Smooth muscle cell (in vitro differentiated cells): ENCODE measurements around the gene VTI1A. TPM values are rescaled to one million over a fixed set of nuclear protein-coding genes. Genes with fewer than 3 reads are reported as not detected.

Experiments
- DNase-seq: peaks from one replicate; lab custom pipeline; 2025; ENCODE audit not compliant: unreplicated experiment; lab: John Stamatoyannopoulos, UW
- H2AFZ ChIP-seq: fragments of 200-600 bp; sonication (generic); 2 replicates; pipeline ENCODE4 v1.6.0; 2016; ENCODE audit warnings: antibody characterized with exemption, low read depth, mild to moderate bottlenecking
- H3F3A ChIP-seq: fragments of 200-600 bp; sonication (generic); 2 replicates; pipeline ENCODE4 v1.6.0; 2017; ENCODE audit warnings: antibody characterized with exemption, low read depth
- H3K27ac ChIP-seq: fragments of 200-600 bp; sonication (generic); 2 replicates; pipeline ENCODE4 v1.5.1; 2016; ENCODE audit warnings: low read depth, mild to moderate bottlenecking
- H3K27me3 ChIP-seq: fragments of 200-600 bp; sonication (generic); 2 replicates; pipeline ENCODE4 v1.6.1; 2016; ENCODE audit warnings: low read depth, mild to moderate bottlenecking
- H3K36me3 ChIP-seq: fragments of 200-600 bp; sonication (generic); 2 replicates; pipeline ENCODE4 v1.5.1; 2016; ENCODE audit warnings: low read depth
- H3K4me1 ChIP-seq: fragments of 200-600 bp; sonication (generic); 2 replicates; pipeline ENCODE4 v1.5.1; 2016; ENCODE audit warnings: low read depth
- H3K4me2 ChIP-seq: fragments of 200-600 bp; sonication (generic); 2 replicates; pipeline ENCODE4 v1.6.0; 2016; ENCODE audit warnings: mild to moderate bottlenecking
- H3K4me3 ChIP-seq: fragments of 200-600 bp; sonication (generic); 2 replicates; pipeline ENCODE4 v1.5.1; 2016; ENCODE audit warnings: mild to moderate bottlenecking
- H3K79me2 ChIP-seq: fragments of 200-600 bp; sonication (generic); 2 replicates; pipeline ENCODE4 v1.6.0; 2016; ENCODE audit warnings: low read depth, mild to moderate bottlenecking
- H3K9ac ChIP-seq: fragments of 200-600 bp; sonication (generic); 2 replicates; pipeline ENCODE4 v1.6.0; 2016; ENCODE audit warnings: low read depth
- H3K9me3 ChIP-seq: fragments of 200-600 bp; sonication (generic); replicated peaks from 2 replicates; pipeline ENCODE4 v1.5.1; 2016; ENCODE audit warnings: low read depth
- H4K20me1 ChIP-seq: fragments of 200-600 bp; sonication (generic); 2 replicates; pipeline ENCODE4 v1.6.0; 2016; ENCODE audit warnings: low read depth
- WGBS: methylation state at CpG from one replicate; pipeline ENCODE4 v1.1.7; 2016; ENCODE audit warnings: low lambda C conversion rate; 5-methylcytosine and 5-hydroxymethylcytosine counted together
- polyA plus RNA-seq: library from polyadenylated mRNA; unstranded; fragments of >200 nt; fragmentation: Nextera tagmentation; extraction: Ambion mirVana; gene quantifications from 2 replicates; pipeline ENCODE4 v1.2.1, GENCODE V29; 2016
- total RNA-seq: library from RNA; depleted of rRNA; stranded (reverse); fragments of >200 nt; gene quantifications from 2 replicates; pipeline ENCODE4 v1.2.3, GENCODE V29; 2014
- TF ChIP-seq, protein P1 (sequence below): fragments of 200-600 bp; sonication (generic); IDR thresholded peaks from 2 replicates; pipeline ENCODE4 v1.5.1; 2017; ENCODE audit warnings: borderline replicate concordance, mild to moderate bottlenecking, antibody characterized with exemption; ENCODE audit not compliant: insufficient read depth, poor library complexity, severe bottlenecking

VTI1A gene
- total and polyA plus RNA-seq, 2 experiments from 2014 or later = 14.0 to 21.8 TPM

DNA sequence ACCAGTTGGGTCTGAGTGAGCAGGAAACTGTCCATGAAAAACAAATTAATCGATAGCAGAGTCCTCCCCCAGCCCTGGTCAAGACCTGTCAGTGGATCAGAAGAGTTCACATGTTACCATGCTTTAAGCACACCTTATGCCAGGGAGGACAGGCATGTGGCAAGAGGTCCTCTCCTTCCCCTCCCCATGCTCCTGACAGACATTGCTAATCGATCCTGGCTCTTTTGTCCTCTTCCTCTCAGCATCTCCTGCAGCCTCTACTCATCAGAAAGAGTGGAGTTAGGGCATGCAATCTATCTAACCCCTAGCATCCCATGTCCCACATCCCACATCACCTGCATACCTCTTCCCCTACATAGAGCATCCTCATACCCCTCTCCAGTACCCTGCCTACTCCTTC lies 385.9 kb downstream of the VTI1A start:
- no peaks in the 10 kb centered on the region for H4K20me1 ChIP-seq
- 91% methylated on average over 2 of the region's 2 CpGs for WGBS

DNA sequence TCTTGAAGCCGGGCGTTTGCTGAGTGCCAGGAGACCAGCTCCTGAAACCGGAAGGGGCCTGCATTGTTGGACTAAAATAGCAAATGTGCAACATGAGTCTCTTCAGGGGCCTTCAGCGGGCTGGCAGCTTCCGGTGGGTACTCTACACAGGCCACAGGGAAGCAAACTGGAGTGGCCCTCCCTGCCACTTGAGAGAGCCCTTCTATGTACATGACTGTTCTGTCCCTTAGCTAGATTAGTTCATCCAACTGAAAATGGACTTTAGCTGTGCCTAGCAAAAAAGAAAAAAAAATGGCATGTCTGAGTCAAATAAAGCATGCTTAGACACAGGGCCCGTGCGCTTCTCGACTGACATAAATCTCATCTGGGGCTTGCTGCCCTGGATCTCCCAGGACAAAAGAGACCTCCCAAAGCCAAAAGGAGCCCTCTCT lies 387.8 kb downstream of the VTI1A start:
- H3K27ac ChIP-seq = no peak overlapping the region
- no peak for DNase-seq
- H3K4me1 ChIP-seq = peaks cover 26% of the 10 kb centered on the region

More for the DNA sequence above, 385.9 kb downstream of the VTI1A start:
- no peak overlapping the region for H2AFZ ChIP-seq
- no peak overlapping the region for H3K9ac ChIP-seq
- H3K4me1 ChIP-seq = peaks cover 20% of the 10 kb centered on the region
- TF ChIP-seq, protein P1, sequence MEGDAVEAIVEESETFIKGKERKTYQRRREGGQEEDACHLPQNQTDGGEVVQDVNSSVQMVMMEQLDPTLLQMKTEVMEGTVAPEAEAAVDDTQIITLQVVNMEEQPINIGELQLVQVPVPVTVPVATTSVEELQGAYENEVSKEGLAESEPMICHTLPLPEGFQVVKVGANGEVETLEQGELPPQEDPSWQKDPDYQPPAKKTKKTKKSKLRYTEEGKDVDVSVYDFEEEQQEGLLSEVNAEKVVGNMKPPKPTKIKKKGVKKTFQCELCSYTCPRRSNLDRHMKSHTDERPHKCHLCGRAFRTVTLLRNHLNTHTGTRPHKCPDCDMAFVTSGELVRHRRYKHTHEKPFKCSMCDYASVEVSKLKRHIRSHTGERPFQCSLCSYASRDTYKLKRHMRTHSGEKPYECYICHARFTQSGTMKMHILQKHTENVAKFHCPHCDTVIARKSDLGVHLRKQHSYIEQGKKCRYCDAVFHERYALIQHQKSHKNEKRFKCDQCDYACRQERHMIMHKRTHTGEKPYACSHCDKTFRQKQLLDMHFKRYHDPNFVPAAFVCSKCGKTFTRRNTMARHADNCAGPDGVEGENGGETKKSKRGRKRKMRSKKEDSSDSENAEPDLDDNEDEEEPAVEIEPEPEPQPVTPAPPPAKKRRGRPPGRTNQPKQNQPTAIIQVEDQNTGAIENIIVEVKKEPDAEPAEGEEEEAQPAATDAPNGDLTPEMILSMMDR = no peak
- no peak overlapping the region for H3K4me2 ChIP-seq
- no peaks in the 10 kb centered on the region for H3K9me3 ChIP-seq
- no peak overlapping the region for H3K4me3 ChIP-seq
- DNase-seq = no peak
- no peak overlapping the region for H3K27ac ChIP-seq
- H3F3A ChIP-seq = no peaks in the 10 kb centered on the region
- H3K36me3 ChIP-seq = no peaks in the 10 kb centered on the region
- H3K79me2 ChIP-seq = no peaks in the 10 kb centered on the region
- no peaks in the 10 kb centered on the region for H3K27me3 ChIP-seq

GRCh38 chr10:112835217-112835715 lies 388.3 kb downstream of the VTI1A start:
- Histone ChIP-seq H3K79me2 (no peaks in the 10 kb centered on the region), H3K36me3 (no peaks in the 10 kb centered on the region), H2AFZ (no peak overlapping the region), H3K9ac (no peak overlapping the region), H3K27ac (no peak overlapping the region), H3K27me3 (no peaks in the 10 kb centered on the region), H3K4me1 (peaks cover 26% of the 10 kb centered on the region), H3K4me3 (no peak overlapping the region), H3K9me3 (no peaks in the 10 kb centered on the region), H4K20me1 (no peaks in the 10 kb centered on the region), H3F3A (no peaks in the 10 kb centered on the region), H3K4me2 (no peak overlapping the region)
- DNase-seq = no peak
- 78% methylated on average over 11 of the region's 11 CpGs for WGBS
- TF ChIP-seq, protein P1 = no peak

More for the DNA sequence above, 387.8 kb downstream of the VTI1A start:
- Histone ChIP-seq H3K79me2 (no peaks in the 10 kb centered on the region), H2AFZ (no peak overlapping the region), H3K4me2 (no peak overlapping the region), H4K20me1 (no peaks in the 10 kb centered on the region), H3K36me3 (no peaks in the 10 kb centered on the region), H3K9ac (no peak overlapping the region), H3K4me3 (no peak overlapping the region), H3K27me3 (no peaks in the 10 kb centered on the region), H3F3A (no peaks in the 10 kb centered on the region), H3K9me3 (no peaks in the 10 kb centered on the region)
- 89% methylated on average over 8 of the region's 8 CpGs for WGBS
- TF ChIP-seq, protein P1 = no peak

DNA sequence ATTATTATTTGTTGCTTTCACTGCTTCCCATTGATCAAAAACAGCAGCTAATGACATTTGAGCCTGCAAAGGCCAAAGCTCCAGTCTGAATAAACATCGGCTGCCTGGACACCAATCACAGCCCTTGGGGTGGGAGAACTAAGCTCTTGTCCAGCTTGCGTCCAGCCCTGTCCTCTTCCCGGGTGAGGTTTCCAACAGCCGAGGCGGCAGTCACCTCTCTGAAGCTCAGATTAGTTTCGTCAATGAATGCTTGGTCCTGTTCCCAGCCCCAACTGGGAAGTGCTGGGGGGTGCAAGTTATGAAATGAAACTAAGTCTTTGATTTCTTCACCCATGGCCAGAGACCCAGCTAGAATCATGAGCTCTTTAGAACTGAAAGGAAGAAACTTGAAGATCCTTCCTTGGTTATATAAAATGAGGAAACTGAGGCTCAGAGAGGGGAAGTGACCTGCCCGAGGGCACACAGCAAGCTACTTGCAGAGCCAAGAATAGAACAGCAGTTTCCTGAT lies 389.0 kb downstream of the VTI1A start:
- Histone ChIP-seq H3K36me3 (no peaks in the 10 kb centered on the region), H3K9me3 (no peaks in the 10 kb centered on the region), H3K27me3 (no peaks in the 10 kb centered on the region), H3K4me3 (no peak overlapping the region), H3K4me1 (peaks cover 26% of the 10 kb centered on the region), H4K20me1 (no peaks in the 10 kb centered on the region), H3K79me2 (no peaks in the 10 kb centered on the region), H3K9ac (no peak overlapping the region), H3K4me2 (no peak overlapping the region), H2AFZ (no peak overlapping the region), H3F3A (no peaks in the 10 kb centered on the region), H3K27ac (no peak overlapping the region)
- no peak for DNase-seq
- TF ChIP-seq, protein P1 = no peak
- WGBS = 64% methylated on average over 7 of the region's 7 CpGs
